GM12878 (cell line): ENCODE results near the gene PTGR3. TPM values are rescaled to one million over a fixed set of nuclear protein-coding genes. Genes with fewer than 3 reads are reported as not detected.
A peak's percentile ranks its signal among the peaks of the same experiment; 100 is the strongest.

Source experiments
- ATAC-seq: fragments of 200-7000 bp; cut with Tn5 transposase; 3 replicates; pipeline ENCODE4 v1.9.1; 2020; ENCODE audit warnings: mild to moderate bottlenecking, moderate library complexity
- BruUV-seq: library from RNA; stranded (reverse); fragments of 400-500 nt; replicated peaks from 2 replicates; lab custom pipeline; 2021; lab: Mats Ljungman, UMichigan
- CTCF ChIA-PET: fragments of 300-600 bp; sonication (Branson Sonifier 250); formaldehyde crosslinking; extraction: SDS; loops from one replicate; lab custom pipeline; 2021; ENCODE audit warnings: inconsistent platforms; lab: Yijun Ruan, JAX
- POLR2A ChIA-PET: fragments of 350-600 bp; formaldehyde crosslinking; extraction: SDS; loops from one replicate; lab custom pipeline; 2021; ENCODE audit warnings: inconsistent platforms; lab: Charles Lee
- RAD21 ChIA-PET: fragments of 300-600 bp; sonication (Branson Sonifier 250); formaldehyde crosslinking; loops from one replicate; lab custom pipeline; 2023; ENCODE audit warnings: antibody characterized with exemption; ENCODE audit not compliant: unreplicated experiment; lab: Charles Lee
- SMC1A ChIA-PET: fragments of 300-600 bp; sonication (Branson Sonifier 250); formaldehyde crosslinking; loops from one replicate; lab custom pipeline; 2023; ENCODE audit not compliant: unreplicated experiment, uncharacterized antibody; lab: Charles Lee
- DNase-seq: peaks from one replicate; pipeline ENCODE4 v3.0.0-alpha.2; 2011; ENCODE audit warnings: low read depth, low spot score
- FAIRE-seq: peaks from 3 replicates; lab custom pipeline; 2011; peaks lifted over from hg19 to GRCh38; lab: Jason Lieb, UNC
- H2AFZ ChIP-seq: 2 replicates; pipeline ENCODE4 v1.6.0; 2011; ENCODE audit warnings: low read depth, low read length, control low read depth; ENCODE audit not compliant: control insufficient read depth
- H3K27ac ChIP-seq: 2 replicates; pipeline ENCODE4 v1.5.1; 2011; ENCODE audit warnings: control low read depth; ENCODE audit not compliant: control insufficient read depth, insufficient read depth
- H3K27me3 ChIP-seq, 2 experiments: replicated peaks in 1 of 2; 2 replicates each; pipeline versions ENCODE4 v1.6.0 to v1.6.1; 2011; ENCODE audit warnings: low read length in 1 of 2; ENCODE audit not compliant: control insufficient read depth in 2 of 2, insufficient read depth in 2 of 2
- H3K36me3 ChIP-seq, 2 experiments: 2 replicates each; pipeline ENCODE4 v1.5.1; 2011; ENCODE audit warnings: low read length in 1 of 2; ENCODE audit not compliant: control insufficient read depth in 2 of 2, insufficient read depth in 2 of 2
- H3K4me1 ChIP-seq: 2 replicates; pipeline ENCODE4 v1.6.1; 2011; ENCODE audit warnings: mild to moderate bottlenecking, low read length, moderate library complexity, mixed read lengths; ENCODE audit not compliant: control insufficient read depth, insufficient read depth
- H3K4me2 ChIP-seq: 2 replicates; pipeline ENCODE4 v1.6.0; 2011; ENCODE audit warnings: control low read depth; ENCODE audit not compliant: control insufficient read depth, insufficient read depth
- H3K4me3 ChIP-seq: fragments of 200-600 bp; sonication (generic); 2 replicates; pipeline ENCODE4 v1.5.1; 2016
- H3K79me2 ChIP-seq: 2 replicates; pipeline ENCODE4 v1.6.0; 2011; ENCODE audit warnings: low read length; ENCODE audit not compliant: control insufficient read depth, insufficient read depth
- H3K9ac ChIP-seq: 2 replicates; pipeline ENCODE4 v1.8.0; 2011; ENCODE audit warnings: low read length, control low read depth, mixed read lengths; ENCODE audit not compliant: control insufficient read depth, insufficient read depth
- H3K9me3 ChIP-seq: replicated peaks from 3 replicates; pipeline ENCODE4 v1.5.1; 2011; ENCODE audit warnings: mild to moderate bottlenecking, low read length; ENCODE audit not compliant: control insufficient read depth, insufficient read depth
- H4K20me1 ChIP-seq: 2 replicates; pipeline ENCODE4 v1.6.0; 2011; ENCODE audit not compliant: control insufficient read depth, insufficient read depth
- CBFB ChIP-seq: IDR thresholded peaks from 2 replicates; pipeline ENCODE4 v1.6.1; 2016; ENCODE audit warnings: antibody characterized with exemption, low read depth
- CTCF ChIP-seq, 3 experiments: IDR thresholded peaks in 2 of 3; conservative IDR thresholded peaks in 1 of 3; 2 replicates each; pipeline ENCODE4 v1.5.1; 2011; ENCODE audit warnings: low read depth in 3 of 3, low read length in 3 of 3, mild to moderate bottlenecking in 3 of 3, control low read depth in 2 of 3, moderate library complexity in 2 of 3, inconsistent platforms in 1 of 3, mixed read lengths in 1 of 3; ENCODE audit not compliant: control insufficient read depth in 2 of 3, insufficient read depth in 1 of 3; ENCODE audit errors: extremely low read depth in 1 of 3
- DPF2 ChIP-seq: fragments of 450-650 bp; IDR thresholded peaks from 2 replicates; pipeline ENCODE4 v1.6.1; 2017; ENCODE audit warnings: mild to moderate bottlenecking
- HCFC1 ChIP-seq: fragments of 150-350 bp; IDR thresholded peaks from 2 replicates; pipeline ENCODE4 v1.6.1; 2014; ENCODE audit warnings: low read length
- LARP7 ChIP-seq: fragments of 450-650 bp; IDR thresholded peaks from 2 replicates; pipeline ENCODE4 v1.6.1; 2017; ENCODE audit warnings: mild to moderate bottlenecking
- STAT3 ChIP-seq: IDR thresholded peaks from 2 replicates; pipeline ENCODE4 v1.6.1; 2011; ENCODE audit warnings: low read depth, low read length, improper control_type of control experiment
- ZNF687 ChIP-seq: fragments of 450-650 bp; IDR thresholded peaks from 2 replicates; pipeline ENCODE4 v1.6.1; 2017; ENCODE audit warnings: mild to moderate bottlenecking, moderate library complexity
- WGBS: methylation state at CpG from one replicate; pipeline ENCODE4 v1.1.6; 2016; ENCODE audit warnings: low lambda C conversion rate; ENCODE audit not compliant: insufficient replicate concordance, insufficient coverage; ENCODE audit errors: missing lambda C conversion rate; 5-methylcytosine and 5-hydroxymethylcytosine counted together
- in situ Hi-C: fragments of 300-500 bp; cut with MboI; formaldehyde crosslinking; loops from 9 replicates; pipeline ENCODE4 v1.14.3; 2018; ENCODE audit warnings: mixed read lengths
- intact Hi-C: fragments of 100-400 bp; cut with micrococcal nuclease; formaldehyde crosslinking; loops from one replicate; pipeline ENCODE4 v1.14.2; 2022; ENCODE audit not compliant: unreplicated experiment
- polyA plus RNA-seq, 11 experiments: library from polyadenylated mRNA; depleted of rRNA in 4 of 11; unstranded in 6 of 11; stranded (reverse) in 5 of 11; fragments of >200 nt; fragmentation: Nextera tagmentation in 4 of 11; fragmentation: Illumina TruSeq in 1 of 11; extraction: Ambion mirVana in 4 of 11; extraction: Trizol in 1 of 11; gene quantifications; 1 replicate in 1 of 11; 2 replicates in 10 of 11; pipeline versions ENCODE4 v1.2.1 to v1.2.3, GENCODE V29; 2011 to 2016; ENCODE audit warnings: inconsistent platforms in 2 of 11, missing spikeins in 2 of 11, low read depth in 1 of 11
- total RNA-seq, 4 experiments: library from RNA; depleted of rRNA in 3 of 4; stranded (reverse); fragments of >200 nt in 3 of 4; fragmentation: Illumina TruSeq in 1 of 4; extraction: Trizol in 1 of 4; gene quantifications; 2 replicates each; pipeline versions ENCODE4 v1.2.1 to v1.2.3, GENCODE V29; 2013 to 2021
- TF ChIP-seq, protein P1 (sequence below): fragments of 450-650 bp; IDR thresholded peaks from 2 replicates; pipeline ENCODE4 v1.6.1; 2017; ENCODE audit warnings: mild to moderate bottlenecking, moderate library complexity

The PTGR3 gene
- total and polyA plus RNA-seq, 10 of the 15 experiments (the other 5 are each of a cell fraction or from before 2014, with no cell fraction given) = 6.2 to 69.8 (median 21.9) TPM

DNA sequence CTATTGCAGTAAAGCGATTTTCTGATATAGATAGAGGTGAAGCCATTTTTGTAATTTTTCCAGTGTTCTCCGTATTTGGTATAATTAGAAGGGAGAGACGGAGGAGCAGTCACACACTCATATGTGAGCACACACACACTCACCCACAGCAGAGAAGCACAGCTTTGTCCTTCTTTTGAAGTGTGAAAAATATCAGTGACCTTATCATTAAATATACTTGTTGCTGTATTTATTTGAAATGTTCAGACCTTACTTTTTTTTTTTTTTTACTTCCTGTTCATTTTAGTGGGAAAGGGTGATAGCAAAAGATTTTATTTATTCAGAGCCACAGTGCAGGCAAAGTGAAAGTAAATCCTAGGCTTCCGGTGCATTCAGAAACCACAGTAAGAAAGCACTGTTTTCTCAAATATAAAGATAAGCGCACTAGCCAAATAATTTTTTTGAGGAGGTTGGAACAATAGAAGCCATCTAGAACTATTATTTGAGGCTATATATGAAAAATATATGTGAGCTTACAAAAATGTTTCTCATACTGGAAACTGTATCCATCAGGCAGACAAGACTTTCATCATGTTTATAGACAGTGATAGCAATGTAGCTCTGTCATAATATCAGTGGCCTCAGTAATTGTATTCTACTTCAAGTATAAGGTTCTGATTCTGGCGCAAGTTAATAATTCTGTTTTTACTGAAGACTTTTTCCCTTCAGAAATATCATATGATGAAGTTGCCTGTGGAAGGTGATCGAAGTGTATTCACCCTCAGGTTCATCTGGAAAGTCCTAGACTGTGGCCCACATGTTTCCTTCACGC is 38.9 kb upstream of the PTGR3 start (continued):
- TF ChIP-seq HCFC1 (no peak), CBFB (0 out of 2 replicates have a peak, but pooled peaks have one; percentile 33), LARP7 (no peak)

DNA sequence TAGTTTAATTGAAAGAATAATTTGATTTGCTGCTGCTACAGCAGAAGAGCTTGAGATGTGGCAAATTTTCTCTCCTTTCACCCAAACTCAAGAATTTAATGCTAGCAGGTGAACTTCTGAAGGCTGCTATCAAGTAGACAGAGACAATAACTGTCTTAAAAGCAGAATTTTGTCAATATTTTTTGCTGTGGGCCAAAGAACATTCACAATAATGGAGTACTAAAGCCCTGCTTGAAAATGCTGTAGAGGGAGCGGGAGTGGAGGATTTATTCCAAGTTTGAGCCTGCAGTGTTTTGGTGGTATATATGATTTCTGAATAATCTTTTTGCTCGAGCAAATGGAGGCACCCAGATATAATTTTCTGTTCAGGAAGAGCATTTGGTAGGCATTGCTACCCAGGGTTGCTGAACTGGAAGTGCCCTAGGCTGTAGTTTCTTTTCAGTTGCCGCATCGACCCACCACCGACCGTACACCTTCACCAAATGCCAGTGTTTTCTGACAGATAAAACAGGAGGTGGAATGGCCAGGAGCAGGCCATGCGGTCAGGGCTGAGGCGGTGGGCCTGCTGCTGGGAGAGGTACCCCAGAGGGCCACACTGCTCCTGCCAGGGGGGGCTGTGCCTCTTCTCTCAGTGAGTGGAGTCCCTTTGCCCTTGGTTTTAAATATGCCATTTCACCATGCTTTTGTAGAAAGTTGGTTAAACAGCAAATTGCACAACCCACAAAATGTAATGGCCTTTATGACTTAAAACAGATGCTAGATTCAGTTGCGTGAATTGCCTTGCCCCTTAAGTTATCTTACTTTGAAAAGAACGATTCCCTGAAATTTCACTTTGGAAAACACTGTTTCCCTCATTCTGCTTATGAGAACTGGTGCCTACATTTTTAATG is 38.0 kb upstream of the PTGR3 start:
- POLR2A ChIA-PET = interaction anchor here (0.7 kb wide), 1 partner anchor 566 kb away, joined by 3 read pairs; no protein-coding TSS in a partner anchor
- H2AFZ ChIP-seq = peak overlapping the region; percentile 82
- peak overlapping the region; percentile 65 for H3K9ac ChIP-seq
- intact Hi-C loops (no loop called here), in situ Hi-C loops (no loop called here)
- no peaks in the 10 kb centered on the region for H3K9me3 ChIP-seq
- FAIRE-seq (no peak), DNase-seq (no peak), ATAC-seq (peak; percentile 58)
- no peaks in the 10 kb centered on the region for H3K27me3 ChIP-seq
- no peaks in the 10 kb centered on the region for H3K36me3 ChIP-seq
- H3K4me2 ChIP-seq = peak overlapping the region; percentile 88
- H3K27ac ChIP-seq = peak overlapping the region; percentile 83
- SMC1A ChIA-PET = interaction anchor here (0.6 to 2.6 kb wide), 7 partner anchors 9 to 73 kb away, joined by 3 to 10 read pairs (median 4); no protein-coding TSS in a partner anchor
- H3K4me1 ChIP-seq = peaks cover 14% of the 10 kb centered on the region
- H4K20me1 ChIP-seq = no peaks in the 10 kb centered on the region
- BruUV-seq = no TSS peak
- peaks cover 25% of the 10 kb centered on the region for H3K79me2 ChIP-seq
- 95% methylated on average over 10 of the region's 10 CpGs for WGBS
- RAD21 ChIA-PET = interaction anchor here (1.1 to 1.4 kb wide), 2 partner anchors 8 to 74 kb away, joined by 3 read pairs; no protein-coding TSS in a partner anchor
- H3K4me3 ChIP-seq = peak overlapping the region; percentile 49
- CTCF ChIA-PET = interaction anchor here (0.7 to 1.5 kb wide), 3 partner anchors 14 to 75 kb away, joined by 3 to 5 read pairs (median 4); no protein-coding TSS in a partner anchor
- TF ChIP-seq STAT3 = no peak
- TF ChIP-seq CTCF (IDR thresholded peaks at IDR 0.05 in 2 of 3, conservative IDR thresholded peaks at IDR 0.05 in 1 of 3; ENCODE audit: control insufficient read depth in 2 of 3, extremely low read depth in 1 of 3, insufficient read depth in 1 of 3, low read depth in 3 of 3, low read length in 3 of 3) = no peak
- no peak for TF ChIP-seq DPF2
- TF ChIP-seq, protein P1, sequence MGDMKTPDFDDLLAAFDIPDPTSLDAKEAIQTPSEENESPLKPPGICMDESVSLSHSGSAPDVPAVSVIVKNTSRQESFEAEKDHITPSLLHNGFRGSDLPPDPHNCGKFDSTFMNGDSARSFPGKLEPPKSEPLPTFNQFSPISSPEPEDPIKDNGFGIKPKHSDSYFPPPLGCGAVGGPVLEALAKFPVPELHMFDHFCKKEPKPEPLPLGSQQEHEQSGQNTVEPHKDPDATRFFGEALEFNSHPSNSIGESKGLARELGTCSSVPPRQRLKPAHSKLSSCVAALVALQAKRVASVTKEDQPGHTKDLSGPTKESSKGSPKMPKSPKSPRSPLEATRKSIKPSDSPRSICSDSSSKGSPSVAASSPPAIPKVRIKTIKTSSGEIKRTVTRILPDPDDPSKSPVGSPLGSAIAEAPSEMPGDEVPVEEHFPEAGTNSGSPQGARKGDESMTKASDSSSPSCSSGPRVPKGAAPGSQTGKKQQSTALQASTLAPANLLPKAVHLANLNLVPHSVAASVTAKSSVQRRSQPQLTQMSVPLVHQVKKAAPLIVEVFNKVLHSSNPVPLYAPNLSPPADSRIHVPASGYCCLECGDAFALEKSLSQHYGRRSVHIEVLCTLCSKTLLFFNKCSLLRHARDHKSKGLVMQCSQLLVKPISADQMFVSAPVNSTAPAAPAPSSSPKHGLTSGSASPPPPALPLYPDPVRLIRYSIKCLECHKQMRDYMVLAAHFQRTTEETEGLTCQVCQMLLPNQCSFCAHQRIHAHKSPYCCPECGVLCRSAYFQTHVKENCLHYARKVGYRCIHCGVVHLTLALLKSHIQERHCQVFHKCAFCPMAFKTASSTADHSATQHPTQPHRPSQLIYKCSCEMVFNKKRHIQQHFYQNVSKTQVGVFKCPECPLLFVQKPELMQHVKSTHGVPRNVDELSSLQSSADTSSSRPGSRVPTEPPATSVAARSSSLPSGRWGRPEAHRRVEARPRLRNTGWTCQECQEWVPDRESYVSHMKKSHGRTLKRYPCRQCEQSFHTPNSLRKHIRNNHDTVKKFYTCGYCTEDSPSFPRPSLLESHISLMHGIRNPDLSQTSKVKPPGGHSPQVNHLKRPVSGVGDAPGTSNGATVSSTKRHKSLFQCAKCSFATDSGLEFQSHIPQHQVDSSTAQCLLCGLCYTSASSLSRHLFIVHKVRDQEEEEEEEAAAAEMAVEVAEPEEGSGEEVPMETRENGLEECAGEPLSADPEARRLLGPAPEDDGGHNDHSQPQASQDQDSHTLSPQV = no peak
- TF ChIP-seq ZNF687 = no peak
